GM13976 (cell line): ENCODE results near the gene NEK4.

ENCODE experiments used
- DNase-seq: peaks from one replicate; pipeline ENCODE4 v3.0.0; 2012; ENCODE audit warnings: low spot score
- in situ Hi-C: fragments of 300-500 bp; cut with MboI; formaldehyde crosslinking; loops from one replicate; pipeline ENCODE4 v1.12.0; 2022; ENCODE audit warnings: low sequenced_read_pairs, mixed read lengths, inconsistent platforms; ENCODE audit not compliant: unreplicated experiment
- TF ChIP-seq, protein P1 (sequence below): IDR thresholded peaks from 2 replicates; pipeline ENCODE4 v1.5.1; 2012; ENCODE audit warnings: borderline replicate concordance, mild to moderate bottlenecking; ENCODE audit not compliant: insufficient read depth; ENCODE audit errors: extremely low read depth, missing control alignments, control extremely low read depth

Gene NEK4

DNA sequence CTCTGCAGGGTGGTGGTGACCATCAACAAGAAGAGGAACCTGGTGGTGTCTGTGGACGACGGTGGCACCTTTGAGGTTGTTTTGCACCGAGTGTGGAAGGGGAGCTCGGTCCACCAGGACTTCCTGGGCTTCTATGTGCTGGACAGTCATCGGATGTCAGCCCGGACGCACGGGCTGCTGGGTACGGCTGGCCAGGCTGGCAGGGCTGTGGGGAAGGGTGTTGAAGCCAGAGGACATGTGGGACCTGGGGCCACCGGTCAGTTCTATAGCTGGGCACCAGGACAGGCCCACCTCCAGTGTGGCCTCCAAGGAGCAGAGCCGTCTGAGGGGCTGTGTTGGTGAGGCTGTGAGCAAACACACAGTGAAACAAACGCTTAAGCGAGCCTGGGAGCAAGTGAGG, 20.0 kb upstream of the NEK4 start:
- DNase-seq: no peak
- TF ChIP-seq, protein P1, sequence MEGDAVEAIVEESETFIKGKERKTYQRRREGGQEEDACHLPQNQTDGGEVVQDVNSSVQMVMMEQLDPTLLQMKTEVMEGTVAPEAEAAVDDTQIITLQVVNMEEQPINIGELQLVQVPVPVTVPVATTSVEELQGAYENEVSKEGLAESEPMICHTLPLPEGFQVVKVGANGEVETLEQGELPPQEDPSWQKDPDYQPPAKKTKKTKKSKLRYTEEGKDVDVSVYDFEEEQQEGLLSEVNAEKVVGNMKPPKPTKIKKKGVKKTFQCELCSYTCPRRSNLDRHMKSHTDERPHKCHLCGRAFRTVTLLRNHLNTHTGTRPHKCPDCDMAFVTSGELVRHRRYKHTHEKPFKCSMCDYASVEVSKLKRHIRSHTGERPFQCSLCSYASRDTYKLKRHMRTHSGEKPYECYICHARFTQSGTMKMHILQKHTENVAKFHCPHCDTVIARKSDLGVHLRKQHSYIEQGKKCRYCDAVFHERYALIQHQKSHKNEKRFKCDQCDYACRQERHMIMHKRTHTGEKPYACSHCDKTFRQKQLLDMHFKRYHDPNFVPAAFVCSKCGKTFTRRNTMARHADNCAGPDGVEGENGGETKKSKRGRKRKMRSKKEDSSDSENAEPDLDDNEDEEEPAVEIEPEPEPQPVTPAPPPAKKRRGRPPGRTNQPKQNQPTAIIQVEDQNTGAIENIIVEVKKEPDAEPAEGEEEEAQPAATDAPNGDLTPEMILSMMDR: no peak
- in situ Hi-C loops: no loop called here

DNA sequence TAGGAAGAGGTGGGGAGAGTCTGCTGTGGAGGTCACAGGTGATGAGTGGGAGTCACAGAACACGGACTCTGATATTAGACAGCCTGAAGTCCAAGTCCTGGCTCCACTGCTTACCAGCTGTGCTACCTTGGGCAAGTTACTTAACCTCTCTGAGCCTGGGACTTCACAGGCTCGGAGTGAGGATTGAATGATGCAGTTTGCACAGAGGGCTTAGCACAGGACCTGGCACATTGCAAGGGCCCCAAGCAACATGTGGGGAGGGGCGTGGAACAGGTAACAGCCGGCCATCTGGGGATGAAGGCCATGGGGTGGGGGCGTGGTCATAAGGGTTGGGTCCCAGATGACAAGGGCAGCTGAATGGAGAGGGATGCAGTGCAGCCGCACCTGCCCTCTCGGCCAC, 19.6 kb upstream of the NEK4 start:
- no peak for DNase-seq
- in situ Hi-C loops: no loop called here
- TF ChIP-seq, protein P1: no peak

DNA sequence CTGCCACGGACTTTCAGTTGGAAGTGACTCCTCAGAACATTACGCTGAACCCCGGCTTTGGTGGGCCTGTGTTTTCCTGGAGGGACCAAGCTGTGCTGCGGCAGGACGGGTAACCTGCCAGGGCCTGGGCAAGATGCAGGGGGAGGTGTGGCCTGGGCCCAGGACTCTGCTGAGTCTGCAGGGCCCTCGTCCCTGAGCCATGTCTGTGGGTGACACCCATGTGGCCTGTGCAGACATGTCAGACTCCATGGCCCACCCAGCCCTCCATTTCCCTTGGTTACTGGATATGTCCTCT, 19.0 kb upstream of the NEK4 start:
- TF ChIP-seq, protein P1: no peak
- in situ Hi-C loops: no loop called here
- no peak for DNase-seq

DNA sequence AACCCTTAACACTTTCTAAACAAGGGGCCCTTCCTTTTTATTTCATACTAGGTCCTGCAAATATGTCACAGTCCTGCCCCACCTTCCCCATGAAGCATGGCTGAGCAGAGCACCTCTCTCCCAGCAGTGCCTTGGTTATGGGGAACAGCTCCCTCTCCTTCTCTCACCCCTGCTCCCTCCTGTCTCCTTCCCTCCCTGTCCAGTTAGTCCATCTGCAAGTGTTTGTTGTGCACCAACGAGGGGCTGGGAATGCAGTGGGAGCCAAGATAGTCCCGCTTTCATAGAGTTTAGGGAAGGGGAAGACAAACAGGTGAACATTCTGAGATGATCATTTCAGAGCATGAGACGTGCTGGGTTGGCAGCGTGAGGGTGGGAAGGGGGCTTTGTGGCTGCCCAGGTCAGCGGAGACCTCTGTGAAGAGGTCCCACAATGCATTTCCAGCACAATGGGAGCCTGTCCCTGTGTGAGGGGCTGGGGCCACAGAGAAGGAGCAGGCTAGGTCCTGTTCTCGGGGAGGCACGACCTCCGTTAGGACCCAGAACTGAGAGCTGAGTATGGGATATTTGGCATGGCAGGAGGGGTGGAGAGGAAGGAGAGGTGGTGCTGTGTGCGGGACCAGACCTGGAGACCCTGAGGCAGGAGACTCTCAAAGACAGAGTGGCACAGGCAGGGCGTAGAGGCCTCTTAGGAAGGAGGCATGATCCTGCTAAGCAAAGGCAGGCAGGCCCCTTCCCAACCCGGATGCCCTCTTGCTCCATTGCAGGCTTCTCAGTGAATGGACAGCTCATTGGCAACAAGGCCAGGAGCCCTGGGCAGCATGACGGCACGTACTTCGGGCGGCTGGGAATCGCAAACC, 18.4 kb upstream of the NEK4 start:
- TF ChIP-seq, protein P1: no peak
- in situ Hi-C loops: no loop called here

DNA sequence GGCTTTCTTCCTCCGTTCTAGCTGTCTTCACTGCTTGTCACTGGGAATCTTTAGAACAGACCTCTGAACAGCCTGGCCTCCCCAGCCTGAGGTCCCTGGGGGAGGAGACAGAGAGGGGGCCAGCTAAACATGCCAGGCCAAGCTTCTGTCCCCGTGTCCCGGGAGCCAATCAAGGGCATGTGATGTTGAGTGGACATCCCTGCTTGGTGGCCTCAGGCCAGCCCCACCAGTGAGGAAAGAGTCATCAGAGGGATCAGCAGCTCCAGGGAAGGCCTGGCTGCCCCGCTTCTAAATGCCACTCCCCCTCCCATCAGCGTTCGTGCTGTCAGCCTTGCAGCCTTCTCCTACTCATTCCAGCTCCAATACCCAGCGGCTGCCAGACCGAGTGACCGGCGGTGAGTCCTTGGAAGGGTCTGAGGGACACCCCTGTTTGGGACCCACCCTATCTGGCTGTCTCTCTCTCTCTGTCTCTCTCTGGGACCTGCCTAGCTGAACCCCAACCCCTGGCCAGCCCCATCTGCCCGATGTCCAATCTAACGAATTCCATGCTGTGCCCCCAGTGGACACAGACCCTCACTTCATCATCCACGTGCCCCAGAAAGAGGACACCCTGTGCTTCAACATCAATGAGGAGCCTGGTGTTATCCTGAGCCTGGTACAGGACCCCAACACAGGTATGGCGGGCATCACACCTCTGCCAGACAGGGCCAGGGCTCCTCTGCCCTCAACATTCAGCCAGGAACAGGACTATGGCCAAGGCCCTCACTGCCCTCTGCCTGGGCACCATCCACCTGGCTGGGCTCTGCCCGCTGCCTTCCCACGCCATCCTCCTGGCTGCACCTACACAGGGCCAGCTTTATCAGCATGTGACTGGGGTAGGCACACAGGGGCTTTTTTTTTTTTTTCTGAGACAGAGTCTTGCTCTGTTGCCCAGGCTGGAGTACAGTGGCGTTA, 17.2 kb upstream of the NEK4 start:
- no peak for DNase-seq
- TF ChIP-seq, protein P1: no peak
- in situ Hi-C loops: no loop called here

More for the DNA sequence above, 18.4 kb upstream of the NEK4 start:
- no peak for DNase-seq

DNA sequence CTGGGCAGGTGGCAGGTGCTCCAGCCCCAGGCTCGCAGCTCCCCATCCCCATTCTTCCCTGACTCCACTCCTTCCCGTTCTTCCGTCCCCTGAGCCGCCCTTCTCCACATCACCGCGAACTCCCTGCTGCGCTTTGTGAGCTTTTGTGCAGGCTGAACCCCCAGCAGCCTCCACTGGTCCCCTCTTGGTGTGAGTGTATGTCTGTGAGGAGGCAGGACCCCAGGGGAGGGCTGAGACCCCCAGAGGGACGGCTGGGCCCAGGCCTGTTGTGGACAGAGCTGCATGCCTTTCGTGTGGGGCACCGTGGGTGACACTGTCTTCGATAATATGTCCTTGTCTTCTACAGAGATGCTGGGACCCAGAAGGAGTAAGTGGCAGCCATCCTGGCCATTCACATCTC, 16.5 kb upstream of the NEK4 start:
- no peak for DNase-seq
- TF ChIP-seq, protein P1: no peak
- in situ Hi-C loops: no loop called here
